Thoracic aorta (tissue), 2 donors: Measurements from ENCODE around the gene TIPRL. TPM values are rescaled to one million over a fixed set of nuclear protein-coding genes. Genes with fewer than 3 reads are reported as not detected.

ENCODE experiments used
- ATAC-seq: fragments of 150-250 bp; one replicate; pipeline ENCODE4 v1.8.0; 2017; ENCODE audit warnings: low read depth; ENCODE audit not compliant: insufficient number of reproducible peaks, low FRiP score
- DNase-seq: peaks from one replicate; pipeline ENCODE4 v3.0.0-alpha.2; 2020; ENCODE audit warnings: low spot score
- H3K27ac ChIP-seq, 2 donors: fragments of 200-600 bp; sonication (generic); 1 replicate in 1 of 2; 2 replicates in 1 of 2; pipeline ENCODE4 v1.5.1; 2016; ENCODE audit warnings: mild to moderate bottlenecking in 2 of 2, moderate library complexity in 2 of 2
- H3K27me3 ChIP-seq: fragments of 200-600 bp; sonication (generic); replicated peaks from 2 replicates; pipeline ENCODE4 v1.6.0; 2016; ENCODE audit warnings: mild to moderate bottlenecking; ENCODE audit not compliant: insufficient read depth
- H3K36me3 ChIP-seq: fragments of 200-600 bp; sonication (generic); one replicate; pipeline ENCODE4 v1.5.1; 2016
- H3K4me1 ChIP-seq, 2 donors: fragments of 200-600 bp; sonication (generic); 1 replicate in 1 of 2; 2 replicates in 1 of 2; pipeline versions ENCODE4 v1.5.1 to v1.6.0; 2016; ENCODE audit warnings: low read depth in 2 of 2, mild to moderate bottlenecking in 1 of 2; ENCODE audit not compliant: control insufficient read depth in 1 of 2
- H3K4me3 ChIP-seq: fragments of 200-600 bp; sonication (generic); 2 replicates; pipeline ENCODE4 v1.5.1; 2016; ENCODE audit warnings: mild to moderate bottlenecking
- H3K9me3 ChIP-seq: fragments of 200-600 bp; sonication (generic); 2 replicates; pipeline ENCODE4 v1.5.1; 2016
- CTCF ChIP-seq: fragments of 200-600 bp; sonication (generic); IDR thresholded peaks from one replicate; pipeline ENCODE4 v1.5.1; 2019; ENCODE audit warnings: antibody characterized with exemption
- total RNA-seq, 2 donors: library from RNA; depleted of rRNA; stranded (reverse); fragments of >200 nt; gene quantifications; one replicate each; pipeline versions ENCODE4 v1.1.0 to v1.2.3, GENCODE V29; 2016

TIPRL gene
- total RNA-seq, 2 donors from 2014 or later: 18.5 to 22.9 TPM

GRCh38 chr1:168223261-168223660 lies 44.5 kb downstream of the TIPRL start:
- ATAC-seq (no peak), DNase-seq (no peak)
- H3K36me3 ChIP-seq: no peaks in the 10 kb centered on the region
- H3K9me3 ChIP-seq: no peaks in the 10 kb centered on the region
- no peaks in the 10 kb centered on the region for H3K27me3 ChIP-seq
- H3K27ac ChIP-seq: no peak overlapping the region
- H3K4me3 ChIP-seq: no peak overlapping the region
- peaks cover 9 to 16% of the 10 kb centered on the region in 2 donors for H3K4me1 ChIP-seq
- TF ChIP-seq CTCF: no peak

GRCh38 chr1:168223681-168224540 lies 45.1 kb downstream of the TIPRL start:
- no peak for TF ChIP-seq CTCF
- ATAC-seq (no peak), DNase-seq (no peak)
- peaks cover 13 to 23% of the 10 kb centered on the region in 2 donors for H3K4me1 ChIP-seq
- H3K36me3 ChIP-seq: no peaks in the 10 kb centered on the region
- H3K9me3 ChIP-seq: no peaks in the 10 kb centered on the region
- H3K27me3 ChIP-seq: no peaks in the 10 kb centered on the region
- no peak overlapping the region for H3K4me3 ChIP-seq
- H3K27ac ChIP-seq: no peak overlapping the region

- H3K4me3 ChIP-seq: peak overlapping the region; percentile 95
- H3K36me3 ChIP-seq: peaks cover 3% of the 10 kb centered on the region
- peaks cover 21 to 34% of the 10 kb centered on the region in 2 donors for H3K4me1 ChIP-seq
- H3K27me3 ChIP-seq: no peaks in the 10 kb centered on the region
- ATAC-seq (no peak), DNase-seq (no peak)
- H3K27ac ChIP-seq: peak overlapping the region; percentile 94 to 99
- no peaks in the 10 kb centered on the region for H3K9me3 ChIP-seq
- TF ChIP-seq CTCF: no peak
These were observed 46.2 kb downstream of the TIPRL start for GRCh38 chr1:168224991-168225390.

GRCh38 chr1:168225476-168226190 lies 46.9 kb downstream of the TIPRL start, which contains the start of gene SFT2D2:
Gene SFT2D2 (plus strand): TSS chr1:168226004. CDS start chr1:168226080, 76 bp downstream.
- H3K27me3 ChIP-seq: no peaks in the 10 kb centered on the region
- H3K36me3 ChIP-seq: peaks cover 3% of the 10 kb centered on the region
- peaks cover 27 to 40% of the 10 kb centered on the region in 2 donors for H3K4me1 ChIP-seq

More at GRCh38 chr1:168225476-168226190, 46.9 kb downstream of the TIPRL start, which contains the start of gene SFT2D2:
- DNase-seq: peak; percentile 7
- ATAC-seq: peak; percentile 76
- TF ChIP-seq CTCF: no peak
- Histone ChIP-seq H3K4me3 (peak within 1 kb of the TSS; percentile 95), H3K9me3 (no peaks in the 10 kb centered on the region), H3K27ac (peak within 1 kb of the TSS; percentile 94 to 99)
